ENCODE data around the gene TSPEAR. TPM values are rescaled to one million over a fixed set of nuclear protein-coding genes. Genes with fewer than 3 reads are reported as not detected.

Gene TSPEAR
- total RNA-seq, 2 donors from 2014 or later, result 1.5 to 6.0 TPM

DNA sequence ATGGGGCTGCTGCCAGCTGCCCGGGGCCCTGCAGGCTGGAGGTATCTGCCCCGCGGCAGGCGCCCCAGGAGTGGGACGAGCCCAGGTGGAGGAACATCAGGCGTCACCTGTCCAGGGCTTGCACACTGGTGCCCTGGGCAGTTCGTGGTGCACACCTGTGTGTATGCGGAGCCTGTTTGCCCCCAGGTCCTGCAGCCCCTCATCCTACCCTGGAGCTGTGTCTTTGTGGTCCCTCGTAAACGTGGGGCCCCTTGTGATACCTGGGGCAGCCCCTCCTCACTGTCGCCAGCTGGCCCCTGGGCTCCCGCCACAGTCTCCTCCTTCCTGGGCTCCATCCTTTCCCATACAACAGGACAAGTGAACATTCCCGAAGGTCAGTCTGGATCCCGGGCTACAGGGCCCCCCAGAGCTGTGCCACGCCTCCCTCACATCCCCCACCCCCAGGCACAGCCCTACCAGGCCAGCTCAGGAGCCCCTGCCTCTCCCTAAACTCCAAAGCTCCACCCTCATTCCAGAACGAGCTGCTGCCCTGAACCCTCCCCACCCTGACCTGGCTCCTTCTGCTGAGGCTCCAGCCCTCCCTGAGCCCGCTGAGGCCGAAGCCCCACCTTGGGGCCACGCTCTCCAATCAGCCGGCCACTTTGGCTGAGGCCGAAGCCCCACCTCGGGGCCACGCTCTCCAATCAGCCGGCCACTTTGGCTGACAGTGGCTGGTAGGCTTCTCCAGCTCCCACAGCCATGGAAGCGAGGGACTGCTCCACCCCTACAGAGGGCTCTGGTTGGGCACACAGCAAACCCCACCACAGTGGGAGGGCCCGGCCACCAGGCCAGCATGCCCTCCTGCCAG, 47.6 kb upstream of the TSPEAR start:
- Mint-ChIP-seq H3K27me3 (ENCODE audit: insufficient read depth) (peaks cover 1% of the 10 kb centered on the region), H3K9me3 (peaks cover 9% of the 10 kb centered on the region), H3K4me1 (peaks cover 1% of the 10 kb centered on the region), H3K4me3 (no peak overlapping the region), H3K36me3 (ENCODE audit: low read depth) (no peaks in the 10 kb centered on the region), H3K27ac (no peak overlapping the region)
- Histone ChIP-seq H3K9me3 (ENCODE audit: control insufficient read depth, low read length) (no peaks in the 10 kb centered on the region), H3K36me3 (ENCODE audit: control insufficient read depth, insufficient read depth, low read length) (no peaks in the 10 kb centered on the region), H3K27me3 (ENCODE audit: control insufficient read depth, insufficient read depth, low read length, poor library complexity, severe bottlenecking) (no peaks in the 10 kb centered on the region), H3K4me3 (ENCODE audit: low read length) (no peak overlapping the region), H3K4me1 (ENCODE audit: control insufficient read depth, insufficient read depth, low read length) (no peaks in the 10 kb centered on the region), H3K9ac (ENCODE audit: extremely low read depth, low read length, poor library complexity, severe bottlenecking) (no peak overlapping the region), H3K27ac (ENCODE audit: low read depth, low read length) (no peak overlapping the region)
- TF ChIP-seq, protein P1, sequence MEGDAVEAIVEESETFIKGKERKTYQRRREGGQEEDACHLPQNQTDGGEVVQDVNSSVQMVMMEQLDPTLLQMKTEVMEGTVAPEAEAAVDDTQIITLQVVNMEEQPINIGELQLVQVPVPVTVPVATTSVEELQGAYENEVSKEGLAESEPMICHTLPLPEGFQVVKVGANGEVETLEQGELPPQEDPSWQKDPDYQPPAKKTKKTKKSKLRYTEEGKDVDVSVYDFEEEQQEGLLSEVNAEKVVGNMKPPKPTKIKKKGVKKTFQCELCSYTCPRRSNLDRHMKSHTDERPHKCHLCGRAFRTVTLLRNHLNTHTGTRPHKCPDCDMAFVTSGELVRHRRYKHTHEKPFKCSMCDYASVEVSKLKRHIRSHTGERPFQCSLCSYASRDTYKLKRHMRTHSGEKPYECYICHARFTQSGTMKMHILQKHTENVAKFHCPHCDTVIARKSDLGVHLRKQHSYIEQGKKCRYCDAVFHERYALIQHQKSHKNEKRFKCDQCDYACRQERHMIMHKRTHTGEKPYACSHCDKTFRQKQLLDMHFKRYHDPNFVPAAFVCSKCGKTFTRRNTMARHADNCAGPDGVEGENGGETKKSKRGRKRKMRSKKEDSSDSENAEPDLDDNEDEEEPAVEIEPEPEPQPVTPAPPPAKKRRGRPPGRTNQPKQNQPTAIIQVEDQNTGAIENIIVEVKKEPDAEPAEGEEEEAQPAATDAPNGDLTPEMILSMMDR (conservative IDR thresholded peaks at IDR 0.05), result no peak
- 87 to 88% methylated on average over 9 to 26 of the region's 26 CpGs for WGBS, 2 experiments (ENCODE audit: insufficient coverage in 1 of 2, insufficient read length in 1 of 2)
- peak; percentile 46 for DNase-seq

GRCh38 chr21:44758141-44758561, 46.8 kb upstream of the TSPEAR start:
- H3K36me3 Mint-ChIP-seq (ENCODE audit: low read depth), result no peaks in the 10 kb centered on the region
- Histone ChIP-seq H3K27ac (ENCODE audit: low read depth, low read length) (no peak overlapping the region), H3K4me1 (ENCODE audit: control insufficient read depth, insufficient read depth, low read length) (no peaks in the 10 kb centered on the region), H3K9me3 (ENCODE audit: control insufficient read depth, low read length) (no peaks in the 10 kb centered on the region), H3K36me3 (ENCODE audit: control insufficient read depth, insufficient read depth, low read length) (no peaks in the 10 kb centered on the region), H3K9ac (ENCODE audit: extremely low read depth, low read length, poor library complexity, severe bottlenecking) (no peak overlapping the region), H3K27me3 (ENCODE audit: control insufficient read depth, insufficient read depth, low read length, poor library complexity, severe bottlenecking) (no peaks in the 10 kb centered on the region), H3K4me3 (ENCODE audit: low read length) (no peak overlapping the region)
- TF ChIP-seq, protein P1 (conservative IDR thresholded peaks at IDR 0.05), result no peak
- no peak overlapping the region for H3K4me3 Mint-ChIP-seq
- WGBS, 2 experiments (ENCODE audit: insufficient coverage in 1 of 2, insufficient read length in 1 of 2), result 93% methylated on average over 5 to 8 of the region's 8 CpGs
- H3K9me3 Mint-ChIP-seq, result peaks cover 9% of the 10 kb centered on the region
- peaks cover 2% of the 10 kb centered on the region for H3K4me1 Mint-ChIP-seq
- no peak overlapping the region for H3K27ac Mint-ChIP-seq
- no peak for DNase-seq
- peaks cover 1% of the 10 kb centered on the region for H3K27me3 Mint-ChIP-seq (ENCODE audit: insufficient read depth)

GRCh38 chr21:44757731-44758130, 46.4 kb upstream of the TSPEAR start:
- Histone ChIP-seq H3K4me1 (ENCODE audit: control insufficient read depth, insufficient read depth, low read length) (no peaks in the 10 kb centered on the region), H3K9me3 (ENCODE audit: control insufficient read depth, low read length) (no peaks in the 10 kb centered on the region), H3K27ac (ENCODE audit: low read depth, low read length) (no peak overlapping the region), H3K4me3 (ENCODE audit: low read length) (no peak overlapping the region), H3K9ac (ENCODE audit: extremely low read depth, low read length, poor library complexity, severe bottlenecking) (no peak overlapping the region), H3K36me3 (ENCODE audit: control insufficient read depth, insufficient read depth, low read length) (no peaks in the 10 kb centered on the region), H3K27me3 (ENCODE audit: control insufficient read depth, insufficient read depth, low read length, poor library complexity, severe bottlenecking) (no peaks in the 10 kb centered on the region)
- no peak overlapping the region for H3K27ac Mint-ChIP-seq
- H3K4me1 Mint-ChIP-seq, result peaks cover 7% of the 10 kb centered on the region
- 90 to 95% methylated on average over 5 of the region's 6 CpGs for WGBS, 2 experiments (ENCODE audit: insufficient coverage in 1 of 2, insufficient read length in 1 of 2)
- H3K9me3 Mint-ChIP-seq, result peaks cover 9% of the 10 kb centered on the region
- no peak for DNase-seq
- TF ChIP-seq, protein P1 (conservative IDR thresholded peaks at IDR 0.05), result no peak
- H3K4me3 Mint-ChIP-seq, result no peak overlapping the region
- H3K27me3 Mint-ChIP-seq (ENCODE audit: insufficient read depth), result peaks cover 1% of the 10 kb centered on the region
- no peaks in the 10 kb centered on the region for H3K36me3 Mint-ChIP-seq (ENCODE audit: low read depth)

Measured in endodermal cell (in vitro differentiated cells).